ENCODE measurements around the gene GMDS.

GMDS gene

DNA sequence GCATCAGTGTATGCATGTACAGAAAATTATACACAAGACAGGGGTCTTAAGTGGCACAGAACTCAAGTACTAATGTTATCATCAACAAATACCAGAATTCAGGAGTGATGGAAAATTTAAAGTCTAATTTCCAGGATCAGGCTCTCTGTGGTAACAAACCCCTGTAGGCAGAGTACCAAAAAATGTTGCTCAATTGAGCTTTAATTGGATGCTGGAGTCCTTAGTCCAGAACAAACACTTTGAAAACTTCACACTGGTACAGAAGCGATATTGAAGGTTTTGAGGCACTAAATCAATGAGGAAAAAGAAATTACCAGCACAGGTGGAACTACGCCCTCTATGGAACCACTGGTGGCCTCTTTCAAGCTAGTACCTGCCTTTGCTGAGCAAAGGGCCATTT is 522.6 kb downstream of the GMDS start:
- no peak for DNase-seq (ENCODE audit: low read depth in 1 of 2, low spot score in 1 of 2)

DNA sequence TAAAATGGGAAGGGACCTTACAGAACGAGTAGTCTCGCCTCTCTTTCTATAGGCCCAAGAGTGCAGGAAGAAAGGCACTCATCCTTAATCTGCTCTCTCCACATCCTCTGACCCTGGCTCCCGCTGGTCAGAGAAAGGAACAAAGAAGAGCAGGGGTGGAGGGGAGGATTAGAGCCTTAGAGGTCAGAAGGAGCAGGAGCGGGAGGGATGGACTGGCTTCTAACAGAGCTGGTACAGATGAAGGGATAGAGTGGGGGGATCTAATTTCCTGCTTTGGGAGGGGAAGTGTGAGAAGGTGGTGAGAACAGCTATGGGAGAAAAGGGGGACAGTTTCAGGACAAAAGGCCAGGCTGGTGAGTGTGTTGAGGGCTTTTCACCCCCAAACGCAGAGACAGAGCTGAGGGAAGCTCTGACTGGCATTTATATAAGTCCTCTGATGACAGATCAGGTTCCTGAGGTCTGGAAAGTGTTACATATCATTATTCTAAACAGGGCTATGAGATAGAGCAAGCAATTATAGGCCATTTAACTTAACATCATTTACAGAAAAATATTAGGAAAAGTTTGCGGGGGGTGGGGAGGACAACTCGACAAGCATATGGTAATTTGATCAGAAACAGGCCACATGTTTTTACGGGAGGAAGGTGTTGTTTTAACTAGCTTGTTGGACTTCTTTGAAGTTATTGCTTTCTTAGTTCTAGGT is 524.6 kb downstream of the GMDS start:
- DNase-seq (ENCODE audit: low read depth in 1 of 2, low spot score in 1 of 2) = no peak

DNA sequence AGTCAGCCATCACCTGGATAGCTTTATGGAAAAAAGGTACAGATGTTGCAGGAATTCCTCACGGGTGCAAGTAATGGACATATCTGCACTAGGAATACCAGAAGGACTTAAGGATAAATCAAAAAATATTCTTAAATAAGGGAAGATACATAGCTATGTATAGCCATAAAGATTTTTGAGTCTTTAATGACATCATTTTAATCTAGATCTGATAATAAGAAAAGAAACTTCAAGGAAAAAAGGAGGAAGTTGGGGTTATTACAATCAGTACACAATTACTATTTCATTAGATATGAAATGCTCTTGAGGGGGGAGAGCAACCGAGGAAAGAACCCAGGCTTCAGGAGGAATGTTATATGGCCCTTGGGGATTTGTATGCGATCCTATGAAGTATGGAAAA is 525.5 kb downstream of the GMDS start:
- DNase-seq (ENCODE audit: low read depth in 1 of 2, low spot score in 1 of 2) = no peak

DNA sequence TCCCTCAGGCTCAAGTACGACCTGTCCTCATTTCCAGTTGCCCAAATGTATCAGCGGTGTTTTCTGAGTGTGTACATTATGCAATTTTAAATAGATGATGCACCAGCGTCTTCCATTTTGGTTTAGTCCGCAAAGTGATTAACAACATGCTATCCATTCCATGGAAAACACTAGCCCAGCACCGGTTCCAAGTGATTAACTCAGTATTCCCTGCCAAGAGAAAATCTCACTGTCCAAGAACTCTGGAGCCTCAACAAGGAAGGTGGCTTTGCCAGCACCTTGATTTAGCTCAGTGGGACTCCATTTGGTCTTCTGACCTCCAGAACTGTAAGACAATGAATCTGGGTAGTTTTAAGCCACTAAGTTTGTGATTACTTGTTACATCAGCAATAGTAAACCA is 528.5 kb downstream of the GMDS start:
- DNase-seq (ENCODE audit: low read depth in 1 of 2, low spot score in 1 of 2) = no peak

DNA sequence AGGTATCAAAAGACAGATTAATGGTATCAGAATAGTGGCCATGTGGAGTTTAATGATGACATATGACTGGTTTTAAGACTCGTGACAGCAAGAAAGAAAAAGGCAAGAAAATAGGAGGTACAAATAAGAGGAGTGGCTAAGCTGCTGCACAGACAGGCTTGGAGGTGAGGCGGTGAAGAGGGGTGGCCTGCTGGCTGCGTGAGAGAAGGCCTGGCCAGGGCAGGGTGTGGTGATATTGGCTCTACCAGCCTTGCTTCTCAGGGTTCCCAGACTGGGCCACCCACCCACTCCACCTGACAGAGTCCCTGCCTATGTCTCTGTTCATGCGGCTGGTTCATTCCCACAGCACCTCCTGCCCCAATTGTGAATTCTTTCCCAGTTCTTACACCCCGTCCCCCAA is 529.0 kb downstream of the GMDS start:
- no peak for DNase-seq (ENCODE audit: low read depth in 1 of 2, low spot score in 1 of 2)

DNA sequence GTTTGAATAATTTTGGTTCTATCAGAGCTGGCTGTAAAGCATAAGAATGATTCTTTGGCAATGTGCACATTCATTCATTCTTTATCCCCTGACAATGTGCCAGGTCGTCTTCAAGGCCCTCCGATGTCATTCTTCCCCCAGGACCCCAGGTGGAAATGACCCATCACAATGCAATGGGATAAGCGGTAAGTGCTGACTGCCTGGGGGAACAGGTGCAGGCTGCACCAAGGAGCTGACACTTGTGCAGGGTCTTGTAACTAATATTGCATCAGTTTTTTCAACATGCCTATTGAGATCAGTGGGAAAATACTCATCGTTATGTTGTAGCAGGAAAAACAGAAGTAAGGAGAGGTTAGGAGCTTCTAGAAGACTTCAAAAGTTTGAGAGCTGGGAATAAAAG is 530.1 kb downstream of the GMDS start:
- DNase-seq (ENCODE audit: low read depth in 1 of 2, low spot score in 1 of 2) = no peak

DNA sequence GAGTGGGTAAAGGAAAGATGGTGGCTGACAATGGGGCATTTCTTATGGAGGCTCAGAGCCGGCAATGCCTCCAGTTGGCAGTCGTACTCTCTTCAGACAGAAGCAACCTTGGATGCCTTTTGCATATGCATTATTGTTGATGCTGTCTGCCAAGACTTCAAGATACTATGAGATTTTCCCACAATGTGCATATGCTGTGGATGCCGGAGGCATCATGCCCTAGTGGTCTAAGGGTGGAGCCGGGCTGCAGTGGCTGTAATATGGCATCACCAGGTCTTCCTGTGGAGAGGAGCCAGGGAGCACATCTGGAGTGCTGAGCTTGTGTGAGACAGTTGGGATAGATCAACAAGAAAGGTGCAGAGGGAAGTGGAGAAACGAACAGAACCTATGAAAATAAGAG is 530.8 kb downstream of the GMDS start:
- no peak for DNase-seq (ENCODE audit: low read depth in 1 of 2, low spot score in 1 of 2)

DNA sequence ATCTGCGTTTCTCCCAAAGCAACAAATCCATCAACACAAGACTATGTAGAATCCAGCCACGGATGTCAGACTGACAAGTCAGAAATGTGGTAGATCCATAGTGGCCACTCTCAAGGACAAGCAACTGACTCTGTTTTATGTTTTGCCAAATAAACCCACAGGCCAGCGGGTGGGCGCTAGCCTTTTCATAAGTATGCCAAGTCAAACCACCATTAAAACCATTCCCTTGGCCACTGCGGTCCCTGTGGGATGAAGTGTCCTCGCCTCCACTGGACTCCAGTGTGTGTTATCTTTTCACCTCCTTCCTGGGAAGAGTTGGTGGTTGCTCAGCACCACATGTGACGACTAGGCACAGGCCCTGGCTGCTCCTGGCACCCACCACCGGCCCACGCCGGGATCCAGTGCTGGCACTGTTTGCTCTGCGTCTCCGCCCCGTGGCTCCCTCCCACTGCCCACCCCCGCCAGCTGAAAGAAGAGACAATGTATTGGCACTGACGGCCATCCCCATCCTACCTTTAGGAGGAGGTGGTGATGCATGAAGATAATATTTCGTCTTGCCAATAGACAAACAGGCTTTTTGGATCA is 532.3 kb downstream of the GMDS start:
- DNase-seq (ENCODE audit: low read depth in 1 of 2, low spot score in 1 of 2) = no peak

DNA sequence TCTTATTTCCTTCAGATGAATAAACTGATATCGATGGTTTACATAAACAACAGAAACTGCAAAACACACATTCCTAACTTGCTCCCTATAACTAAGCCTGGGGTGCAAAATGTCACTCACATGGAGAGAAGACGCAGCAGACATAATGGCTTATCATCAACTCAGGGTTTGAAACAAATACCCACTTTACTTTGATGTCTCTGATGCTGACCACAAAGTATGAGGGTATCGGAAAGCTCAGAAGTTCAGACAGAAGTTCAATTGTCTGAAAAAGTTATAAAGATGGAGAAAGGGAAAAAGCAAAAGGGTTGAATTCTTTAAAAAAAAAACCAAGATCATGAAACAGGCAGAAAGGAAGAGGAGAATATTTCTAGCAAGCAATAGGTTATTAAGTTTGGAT is 533.0 kb downstream of the GMDS start:
- no peak for DNase-seq (ENCODE audit: low read depth in 1 of 2, low spot score in 1 of 2)

DNA sequence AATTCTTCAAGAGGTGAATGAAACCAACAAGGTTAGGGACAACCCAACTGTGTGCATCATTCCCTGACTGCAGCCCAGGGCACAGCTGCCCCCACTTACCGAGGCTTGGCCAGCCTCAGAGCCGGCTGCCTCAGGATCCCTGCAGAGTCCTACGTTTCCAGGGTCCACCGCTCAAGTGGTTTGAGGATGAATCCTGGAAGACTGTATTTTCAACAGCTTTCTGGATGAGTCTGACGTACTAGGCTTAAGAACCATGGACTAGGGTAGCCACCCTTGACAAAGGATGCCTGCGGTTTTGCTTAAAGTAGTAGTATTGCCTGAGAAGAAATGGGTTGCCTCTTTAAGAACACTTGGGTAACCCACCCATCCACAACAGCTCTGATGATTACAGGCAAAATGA is 534.3 kb downstream of the GMDS start:
- DNase-seq (ENCODE audit: low read depth in 1 of 2, low spot score in 1 of 2) = no peak

DNA sequence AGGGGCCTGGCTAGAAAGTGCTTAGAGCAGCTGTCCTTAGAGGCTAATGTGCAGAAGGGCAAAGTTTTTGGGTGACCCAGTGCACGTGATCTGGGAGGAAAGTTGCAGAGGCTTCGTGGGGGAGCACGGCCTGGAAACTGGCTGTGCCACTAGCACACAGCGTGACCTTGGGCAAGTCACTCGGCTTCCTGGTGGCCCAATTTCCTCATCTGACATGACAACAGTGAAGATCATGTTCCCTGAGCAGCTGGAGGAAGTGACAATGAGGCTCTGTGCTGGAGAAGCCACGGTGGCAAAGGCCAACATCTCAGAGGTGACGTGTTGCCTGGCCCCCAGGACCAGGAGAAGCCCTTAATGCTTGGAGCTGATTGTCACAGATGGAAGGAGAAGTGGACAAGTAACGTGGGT is 536.2 kb downstream of the GMDS start:
- no peak for DNase-seq (ENCODE audit: low read depth in 1 of 2, low spot score in 1 of 2)

DNA sequence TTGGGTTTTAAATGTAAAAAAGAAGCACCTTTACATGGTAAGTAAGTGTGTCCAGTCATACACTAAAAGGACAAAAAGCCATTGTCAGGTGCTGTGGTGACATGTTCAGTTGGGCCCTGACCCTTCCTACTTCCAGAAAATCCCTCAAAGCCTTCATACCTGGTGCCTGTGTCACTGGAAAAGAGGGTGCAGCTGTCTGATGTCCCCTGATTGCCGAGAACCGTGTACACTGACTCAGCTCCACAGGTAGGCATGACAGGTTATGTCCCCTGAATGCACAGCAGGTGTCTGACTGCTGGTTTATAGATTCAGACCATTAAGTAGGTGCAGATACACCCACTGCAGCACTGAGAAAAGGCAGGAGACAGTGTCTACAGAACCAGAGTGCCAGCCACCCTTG is 536.6 kb downstream of the GMDS start:
- DNase-seq (ENCODE audit: low read depth in 1 of 2, low spot score in 1 of 2) = no peak

DNA sequence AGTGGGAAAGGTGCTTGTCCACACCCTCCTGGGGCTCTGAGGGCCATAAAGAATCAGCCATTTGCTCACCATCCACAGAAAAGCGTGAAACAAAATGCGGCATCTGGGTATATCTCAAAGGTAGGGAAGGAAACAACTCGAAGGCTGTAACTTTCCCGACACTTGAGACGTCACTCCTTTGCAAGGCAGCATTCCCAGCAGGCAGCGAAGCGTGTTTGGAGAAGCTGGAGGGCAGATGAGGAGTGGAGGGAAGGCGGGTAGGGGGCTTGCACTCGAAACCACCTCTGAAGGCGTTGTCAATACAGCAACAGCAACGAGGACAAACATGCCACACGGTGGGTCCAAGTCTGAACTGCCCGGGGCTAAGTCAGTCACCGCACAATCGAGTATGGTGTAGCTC is 537.3 kb downstream of the GMDS start:
- DNase-seq (ENCODE audit: low read depth in 1 of 2, low spot score in 1 of 2) = no peak

DNA sequence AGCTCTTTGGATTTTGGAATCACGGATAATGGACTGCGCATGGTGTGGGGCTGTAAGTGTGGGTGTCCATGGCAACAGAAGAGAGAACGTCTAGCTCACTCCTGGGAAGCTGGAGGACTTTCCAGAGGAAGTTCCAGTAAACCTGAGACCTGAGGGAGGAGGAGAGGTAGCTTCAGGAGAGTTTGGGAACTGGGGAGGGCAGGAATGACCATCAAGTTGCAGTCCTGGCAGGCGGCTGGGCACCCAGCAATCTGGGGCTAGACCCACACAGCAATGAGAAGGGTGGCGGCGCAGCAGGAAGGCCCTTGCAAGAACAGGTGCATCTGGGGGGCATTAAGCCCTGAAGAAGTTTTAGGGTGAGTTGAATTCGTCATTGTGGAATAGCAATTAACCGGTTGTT is 539.8 kb downstream of the GMDS start:
- no peak for DNase-seq (ENCODE audit: low read depth in 1 of 2, low spot score in 1 of 2)

DNA sequence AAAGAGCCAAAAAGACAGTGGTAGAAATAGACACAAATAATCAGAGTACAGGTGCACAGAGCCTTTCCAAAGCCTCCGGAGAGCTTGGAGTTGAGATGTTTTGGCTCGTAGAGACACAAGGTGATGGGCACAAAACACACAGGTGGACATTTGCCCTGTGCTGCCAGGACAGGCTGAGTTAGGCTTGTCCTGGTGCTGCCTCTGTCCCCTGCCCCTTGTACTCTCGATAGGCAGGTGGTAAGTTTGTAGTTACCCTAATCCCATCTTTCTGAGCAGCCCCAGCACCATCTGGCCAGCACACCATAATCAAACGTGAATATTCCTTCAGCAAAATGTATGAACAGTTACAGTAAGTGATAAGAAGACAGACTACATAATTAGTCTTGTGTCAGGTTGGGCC is 540.2 kb downstream of the GMDS start:
- no peak for DNase-seq (ENCODE audit: low read depth in 1 of 2, low spot score in 1 of 2)

DNA sequence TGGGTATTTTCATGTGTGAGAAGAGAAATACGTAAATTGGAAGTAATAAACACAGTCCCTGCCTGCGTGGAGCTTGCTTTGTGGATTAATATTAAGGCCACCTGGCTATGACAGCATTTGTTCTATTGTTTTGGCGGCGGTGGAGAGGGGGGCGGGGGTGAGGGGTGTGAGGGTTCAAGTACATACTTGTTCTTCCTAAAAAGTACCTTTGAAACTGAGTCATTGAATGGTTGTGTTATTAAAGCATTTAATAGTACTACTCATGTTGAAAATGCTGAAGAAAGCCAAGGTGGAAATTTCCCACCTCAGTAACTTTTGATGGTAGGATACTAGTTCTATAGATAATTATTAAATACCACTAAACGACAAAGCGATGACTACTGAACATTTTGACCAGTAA is 540.7 kb downstream of the GMDS start:
- no peak for DNase-seq (ENCODE audit: low read depth in 1 of 2, low spot score in 1 of 2)

DNA sequence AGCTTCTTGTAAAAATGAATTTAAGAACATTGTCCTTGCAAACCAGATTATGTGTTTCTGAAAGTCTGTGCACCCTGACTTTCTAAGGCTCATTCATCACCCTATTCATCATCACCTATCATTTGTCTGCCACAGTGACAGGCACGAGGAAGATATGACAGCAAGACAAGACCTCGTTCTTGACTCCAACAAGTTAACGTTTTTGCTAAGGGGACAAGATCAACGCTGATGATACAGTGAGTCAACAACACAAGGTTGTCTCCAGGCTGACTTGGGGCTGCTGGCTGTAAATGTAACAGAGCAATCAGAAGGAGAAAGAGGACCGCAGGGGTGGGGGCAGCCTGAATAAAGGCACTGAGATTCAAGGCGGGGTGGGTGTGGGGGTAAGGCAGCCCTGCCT is 541.5 kb downstream of the GMDS start:
- DNase-seq (ENCODE audit: low read depth in 1 of 2, low spot score in 1 of 2) = no peak

DNA sequence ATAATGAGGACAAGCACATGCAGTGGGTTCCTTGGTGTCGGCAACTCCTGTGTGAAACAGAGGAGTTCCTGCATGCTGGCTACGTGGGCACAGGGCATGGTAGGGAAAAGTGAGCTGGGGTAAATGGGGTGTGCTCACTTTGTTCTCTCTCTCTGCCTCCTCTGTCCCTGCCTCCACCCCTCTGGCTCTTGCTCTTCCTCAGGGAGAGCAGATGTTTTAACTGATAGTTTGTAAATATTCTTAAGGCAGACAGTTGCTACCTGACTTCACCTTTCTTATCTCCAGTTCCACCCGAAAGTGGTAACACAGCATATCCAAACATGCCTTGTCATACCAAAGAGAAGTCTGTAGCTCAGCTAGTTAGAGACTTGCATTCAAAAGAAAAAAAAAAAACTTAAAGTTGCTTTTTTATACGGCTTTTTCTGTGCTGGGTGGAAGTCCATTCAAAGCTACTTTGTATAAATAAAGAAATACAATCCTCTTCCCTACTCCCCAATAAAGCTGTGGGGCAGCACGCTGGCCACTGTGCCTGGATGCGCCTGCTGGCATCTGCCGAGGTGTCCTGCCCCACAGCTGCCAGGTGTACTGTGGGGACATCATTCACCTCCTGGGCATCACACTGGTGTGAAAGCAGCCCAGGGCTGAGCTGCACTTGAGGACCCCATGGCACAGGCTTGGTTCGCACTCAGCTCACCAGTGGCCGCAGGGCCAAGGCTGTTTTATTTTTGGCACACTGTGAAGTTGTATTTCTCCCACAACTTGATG is 542.1 kb downstream of the GMDS start:
- DNase-seq (ENCODE audit: low read depth in 1 of 2, low spot score in 1 of 2) = no peak

DNA sequence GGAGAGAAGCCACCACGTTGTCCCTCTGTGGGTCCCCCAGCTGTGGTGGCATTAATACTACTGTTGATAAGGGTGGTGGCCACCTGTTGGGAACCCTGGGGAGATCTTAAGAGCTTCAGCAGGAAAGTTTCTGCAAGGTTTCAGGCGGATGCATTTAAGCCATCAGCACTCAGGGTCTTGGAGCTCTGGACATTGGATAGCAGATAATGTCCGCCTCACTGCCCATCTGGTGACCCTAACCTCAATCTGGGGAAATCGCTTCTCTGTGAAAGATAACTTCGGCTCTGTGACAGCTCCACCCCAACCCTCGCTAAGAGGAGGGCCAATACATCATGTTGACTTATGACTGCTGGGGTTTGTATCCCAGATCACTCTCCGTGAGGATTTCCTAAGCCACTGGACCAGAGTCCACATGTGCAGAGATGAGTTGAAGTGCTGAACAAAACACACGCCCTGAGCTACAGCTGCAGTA is 542.8 kb downstream of the GMDS start:
- no peak for DNase-seq (ENCODE audit: low read depth in 1 of 2, low spot score in 1 of 2)

DNA sequence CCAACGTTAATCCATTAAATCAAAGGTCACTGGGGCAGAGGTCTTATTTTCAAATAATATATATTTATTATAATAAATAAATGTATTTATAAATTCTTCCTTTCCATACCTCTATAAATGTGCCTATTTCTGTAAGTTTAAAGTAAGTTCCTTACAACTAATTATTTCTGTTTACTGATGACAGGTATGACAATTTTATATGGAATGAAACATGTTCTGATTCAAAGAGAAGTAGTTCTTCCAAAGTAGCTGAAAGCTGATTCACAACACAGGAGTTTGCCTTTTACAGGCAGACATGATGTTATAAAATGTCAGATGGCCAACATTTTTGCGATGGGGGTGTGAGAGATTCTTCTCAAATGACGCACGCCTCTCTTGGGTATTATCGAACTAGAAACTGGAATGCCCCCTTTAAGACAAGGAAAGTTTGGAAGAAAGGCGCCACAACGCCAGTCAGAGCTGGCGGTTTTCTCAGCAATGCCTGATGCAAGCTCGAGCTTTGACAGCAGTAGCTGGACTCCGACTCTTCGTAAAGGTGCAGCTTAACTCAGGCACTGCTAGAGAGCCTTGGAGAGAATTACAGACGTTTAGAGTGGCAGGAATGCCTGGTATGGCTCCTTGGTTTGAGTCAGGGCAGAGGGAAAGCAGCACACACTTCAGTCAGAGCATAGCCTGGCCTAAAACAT is 543.6 kb downstream of the GMDS start:
- no peak for DNase-seq (ENCODE audit: low read depth in 1 of 2, low spot score in 1 of 2)

DNA sequence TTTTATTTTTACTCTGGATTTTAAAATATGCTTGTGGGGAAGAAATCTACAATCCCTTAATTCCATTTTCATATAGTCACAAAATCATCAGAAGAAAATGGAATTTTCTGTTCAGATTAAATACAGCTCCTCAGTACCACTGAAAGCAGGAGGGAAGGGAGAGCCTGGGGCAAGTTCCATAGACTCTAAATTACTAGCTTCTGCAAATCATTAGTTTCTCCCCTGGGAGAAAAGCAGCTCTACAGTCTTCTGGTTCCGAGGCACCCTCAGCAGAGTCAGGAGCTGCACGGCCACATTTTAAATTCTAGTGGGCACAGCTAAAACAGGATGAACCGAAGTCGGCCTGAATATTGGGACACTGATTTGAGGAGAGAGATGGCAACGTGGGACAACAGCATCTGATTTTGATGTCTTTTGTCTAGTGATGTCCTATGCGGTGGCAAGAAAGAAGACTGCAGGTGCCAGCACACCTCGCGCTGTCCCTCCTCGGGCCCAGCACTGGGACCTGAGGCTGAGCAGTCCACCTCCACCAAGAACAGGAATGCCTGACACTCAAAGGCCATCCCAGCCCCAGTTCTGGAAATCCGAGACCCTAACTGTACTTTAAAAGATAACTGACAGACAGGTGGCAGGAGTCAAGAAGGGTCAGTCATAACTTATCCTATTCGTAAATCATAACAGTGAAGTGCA is 545.0 kb downstream of the GMDS start:
- no peak for DNase-seq (ENCODE audit: low read depth in 1 of 2, low spot score in 1 of 2)
